Neural crest cell (in vitro differentiated cells): Measurements from ENCODE around the gene LRMDA. TPM values are rescaled to one million over a fixed set of nuclear protein-coding genes. Genes with fewer than 3 reads are reported as not detected.

Experiments
- DNase-seq: peaks from one replicate; pipeline ENCODE4 v3.0.0; 2021; ENCODE audit warnings: low read depth, mixed read lengths, low spot score
- H3K27ac Mint-ChIP-seq: one replicate; pipeline ENCODE4 v1.8.0; 2021; ENCODE audit warnings: mild to moderate bottlenecking, mixed read lengths; ENCODE audit not compliant: unreplicated experiment
- H3K27me3 Mint-ChIP-seq: 2 replicates; pipeline ENCODE4 v1.8.0; 2021; ENCODE audit warnings: low read depth, mild to moderate bottlenecking, mixed read lengths
- H3K36me3 Mint-ChIP-seq: 2 replicates; pipeline ENCODE4 v1.8.0; 2021; ENCODE audit warnings: low read depth, mild to moderate bottlenecking, mixed read lengths
- H3K4me1 Mint-ChIP-seq: 2 replicates; pipeline ENCODE4 v1.8.0; 2021; ENCODE audit warnings: mixed read lengths
- H3K4me3 Mint-ChIP-seq: one replicate; pipeline ENCODE4 v1.8.0; 2021; ENCODE audit warnings: mild to moderate bottlenecking, mixed read lengths
- H3K9me3 Mint-ChIP-seq: 2 replicates; pipeline ENCODE4 v1.8.0; 2021; ENCODE audit warnings: mixed read lengths
- total RNA-seq: library from RNA; stranded (reverse); gene quantifications from 2 replicates; pipeline ENCODE4 v1.2.1, GENCODE V29; 2021
- TF ChIP-seq, protein P1 (sequence below): fragments of 200-600 bp; sonication (generic); conservative IDR thresholded peaks from 2 replicates; pipeline ENCODE4 v1.5.0; 2021; ENCODE audit warnings: antibody characterized with exemption, mild to moderate bottlenecking

Gene LRMDA
- total RNA-seq, 1 donor from 2014 or later: 3.1 TPM

- Mint-ChIP-seq H3K4me3 (no peak overlapping the region), H3K4me1 (no peaks in the 10 kb centered on the region), H3K27ac (no peak overlapping the region), H3K36me3 (peaks cover 7% of the 10 kb centered on the region), H3K27me3 (no peaks in the 10 kb centered on the region), H3K9me3 (peaks cover 3% of the 10 kb centered on the region)
- DNase-seq: no peak
- TF ChIP-seq, protein P1, sequence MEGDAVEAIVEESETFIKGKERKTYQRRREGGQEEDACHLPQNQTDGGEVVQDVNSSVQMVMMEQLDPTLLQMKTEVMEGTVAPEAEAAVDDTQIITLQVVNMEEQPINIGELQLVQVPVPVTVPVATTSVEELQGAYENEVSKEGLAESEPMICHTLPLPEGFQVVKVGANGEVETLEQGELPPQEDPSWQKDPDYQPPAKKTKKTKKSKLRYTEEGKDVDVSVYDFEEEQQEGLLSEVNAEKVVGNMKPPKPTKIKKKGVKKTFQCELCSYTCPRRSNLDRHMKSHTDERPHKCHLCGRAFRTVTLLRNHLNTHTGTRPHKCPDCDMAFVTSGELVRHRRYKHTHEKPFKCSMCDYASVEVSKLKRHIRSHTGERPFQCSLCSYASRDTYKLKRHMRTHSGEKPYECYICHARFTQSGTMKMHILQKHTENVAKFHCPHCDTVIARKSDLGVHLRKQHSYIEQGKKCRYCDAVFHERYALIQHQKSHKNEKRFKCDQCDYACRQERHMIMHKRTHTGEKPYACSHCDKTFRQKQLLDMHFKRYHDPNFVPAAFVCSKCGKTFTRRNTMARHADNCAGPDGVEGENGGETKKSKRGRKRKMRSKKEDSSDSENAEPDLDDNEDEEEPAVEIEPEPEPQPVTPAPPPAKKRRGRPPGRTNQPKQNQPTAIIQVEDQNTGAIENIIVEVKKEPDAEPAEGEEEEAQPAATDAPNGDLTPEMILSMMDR: no peak
These were observed 124.9 kb downstream of the LRMDA start for GRCh38 chr10:75556320-75556719.

- H3K4me1 Mint-ChIP-seq: peaks cover 4% of the 10 kb centered on the region
- no peak overlapping the region for H3K27ac Mint-ChIP-seq
- no peaks in the 10 kb centered on the region for H3K27me3 Mint-ChIP-seq
- H3K36me3 Mint-ChIP-seq: peaks cover 19% of the 10 kb centered on the region
- no peak overlapping the region for H3K4me3 Mint-ChIP-seq
- TF ChIP-seq, protein P1: no peak
- H3K9me3 Mint-ChIP-seq: peaks cover 11% of the 10 kb centered on the region
- DNase-seq: no peak
These were observed 134.1 kb downstream of the LRMDA start for GRCh38 chr10:75565286-75566251.

DNA sequence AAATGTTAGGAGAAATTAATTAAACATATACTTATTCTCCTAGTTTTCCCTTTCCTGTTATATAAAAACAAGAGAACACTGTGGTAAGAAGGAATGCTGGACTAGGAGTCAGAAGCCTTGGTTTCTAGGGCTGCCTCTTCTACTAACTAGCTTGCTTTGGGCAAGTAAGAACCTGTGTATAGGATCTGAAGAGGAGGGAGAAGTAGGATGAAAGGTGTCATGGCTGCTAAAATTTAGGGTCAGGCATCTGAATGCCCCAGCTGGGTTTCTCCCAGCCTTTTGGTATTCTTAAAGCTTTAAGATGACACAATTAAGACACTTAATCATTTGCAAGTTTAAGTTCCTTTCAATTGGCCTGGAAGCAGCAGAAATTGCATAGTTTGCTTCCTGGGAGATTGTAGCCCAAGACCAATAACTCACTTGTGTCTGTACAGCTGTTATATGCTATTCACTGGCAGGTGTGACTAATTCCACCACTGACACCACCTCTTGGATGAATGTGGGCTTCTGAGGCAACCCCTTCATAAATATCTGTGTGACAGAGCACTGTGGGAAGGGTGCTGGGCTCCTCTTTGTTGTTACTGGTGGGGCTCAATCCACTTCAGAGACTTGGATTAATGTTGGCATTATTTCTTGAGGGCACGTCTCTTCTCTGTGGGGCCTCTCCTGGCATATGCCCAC, 137.2 kb downstream of the LRMDA start:
- Mint-ChIP-seq H3K36me3 (peaks cover 28% of the 10 kb centered on the region), H3K27me3 (no peaks in the 10 kb centered on the region), H3K27ac (no peak overlapping the region), H3K9me3 (peaks cover 15% of the 10 kb centered on the region), H3K4me3 (no peak overlapping the region), H3K4me1 (peaks cover 4% of the 10 kb centered on the region)
- no peak for DNase-seq
- TF ChIP-seq, protein P1: no peak

DNA sequence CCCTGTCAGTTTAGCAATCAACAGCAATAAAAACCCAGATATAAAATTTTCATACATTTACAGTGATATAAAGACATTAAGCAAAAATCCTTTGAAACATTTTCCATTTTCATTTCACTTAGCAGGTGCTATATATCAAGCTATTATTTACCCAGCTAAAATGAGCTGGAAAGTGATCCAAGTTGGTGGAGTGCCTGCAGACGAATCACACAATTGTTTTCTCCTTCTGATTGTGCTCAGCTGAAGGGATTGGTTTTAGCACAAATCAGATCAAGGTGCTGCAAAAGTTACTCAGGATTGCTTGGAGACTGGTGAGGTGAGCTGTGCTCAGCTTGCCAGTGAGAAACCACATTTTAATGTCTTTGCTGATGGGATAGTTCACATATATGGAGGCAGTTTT, 138.1 kb downstream of the LRMDA start:
- Mint-ChIP-seq H3K27me3 (no peaks in the 10 kb centered on the region), H3K4me1 (peaks cover 4% of the 10 kb centered on the region), H3K27ac (no peak overlapping the region), H3K9me3 (peaks cover 21% of the 10 kb centered on the region), H3K4me3 (no peak overlapping the region), H3K36me3 (peaks cover 33% of the 10 kb centered on the region)
- TF ChIP-seq, protein P1: no peak
- DNase-seq: no peak

GRCh38 chr10:75572478-75572877, 141.1 kb downstream of the LRMDA start:
- H3K27me3 Mint-ChIP-seq: no peaks in the 10 kb centered on the region
- H3K9me3 Mint-ChIP-seq: peaks cover 22% of the 10 kb centered on the region
- H3K4me1 Mint-ChIP-seq: peaks cover 4% of the 10 kb centered on the region
- no peak overlapping the region for H3K27ac Mint-ChIP-seq
- TF ChIP-seq, protein P1: no peak
- peaks cover 26% of the 10 kb centered on the region for H3K36me3 Mint-ChIP-seq
- DNase-seq: no peak
- no peak overlapping the region for H3K4me3 Mint-ChIP-seq
